B cell (primary cell): ENCODE results near the gene HIPK2. TPM values are rescaled to one million over a fixed set of nuclear protein-coding genes. Genes with fewer than 3 reads are reported as not detected.
"Not testable (repeated sequence)": the region's sequence is repeated elsewhere in the genome, so short reads cannot be mapped to it uniquely, and the experiment has no call there.

Experiments used
- ATAC-seq: fragments of 200-7000 bp; cut with Tn5 transposase; one replicate; pipeline ENCODE4 v1.10.0; 2021; ENCODE audit warnings: low read depth, mild to moderate bottlenecking, moderate number of reproducible peaks, moderate library complexity
- CTCF ChIA-PET: fragments of 350-600 bp; sonication (Branson Sonifier 250); formaldehyde crosslinking; loops from one replicate; lab custom pipeline; 2021; ENCODE audit warnings: antibody characterized with exemption, inconsistent platforms; lab: Charles Lee
- POLR2A ChIA-PET: fragments of 350-600 bp; sonication (Branson Sonifier 250); formaldehyde crosslinking; loops from one replicate; lab custom pipeline; 2021; ENCODE audit warnings: antibody characterized with exemption; lab: Charles Lee
- DNase-seq: peaks from one replicate; pipeline ENCODE4 v3.0.0; 2013
- H2AFZ ChIP-seq: 2 replicates; pipeline ENCODE4 v1.6.1; 2012; ENCODE audit warnings: mild to moderate bottlenecking, low read depth, low read length; ENCODE audit not compliant: insufficient read depth, poor library complexity, severe bottlenecking
- H3K27ac ChIP-seq, 2 donors: 1 replicate in 1 of 2; 2 replicates in 1 of 2; pipeline ENCODE4 v1.5.1; 2012 to 2013; ENCODE audit warnings: low read length in 2 of 2, mild to moderate bottlenecking in 2 of 2, moderate library complexity in 1 of 2
- H3K27me3 ChIP-seq, 4 experiments: fragments of 200-600 bp in 1 of 4; sonication (generic) in 1 of 4; replicated peaks in 1 of 4; 1 replicate in 2 of 4; 2 replicates in 2 of 4; pipeline versions ENCODE4 v1.6.1 to v1.7.0; 2013 to 2016; ENCODE audit warnings: low read length in 3 of 4, mild to moderate bottlenecking in 2 of 4, mixed read lengths in 1 of 4, moderate library complexity in 1 of 4; ENCODE audit not compliant: insufficient read depth in 4 of 4, control insufficient read depth in 3 of 4; ENCODE audit errors: control extremely low read depth in 1 of 4
- H3K36me3 ChIP-seq, 2 experiments: replicated peaks in 1 of 2; 1 replicate in 1 of 2; 2 replicates in 1 of 2; pipeline versions ENCODE4 v1.6.1 to v1.7.1; 2013; ENCODE audit warnings: low read length in 1 of 2; ENCODE audit not compliant: insufficient read depth in 2 of 2, control insufficient read depth in 1 of 2; ENCODE audit errors: control extremely low read depth in 1 of 2, extremely low read depth in 1 of 2
- H3K4me1 ChIP-seq, 2 donors: fragments of 200-600 bp in 1 of 2; sonication (generic) in 1 of 2; 1 replicate in 1 of 2; 2 replicates in 1 of 2; pipeline versions ENCODE4 v1.5.1 to v1.6.1; 2013 to 2017; ENCODE audit warnings: low read length in 2 of 2; ENCODE audit not compliant: control insufficient read depth in 2 of 2, insufficient read depth in 2 of 2
- H3K4me2 ChIP-seq: replicated peaks from 2 replicates; pipeline ENCODE3; 2012; ENCODE audit warnings: mild to moderate bottlenecking, low read depth, low read length; ENCODE audit not compliant: poor library complexity, severe bottlenecking
- H3K4me3 ChIP-seq, 5 experiments: fragments of 200-600 bp in 1 of 5; sonication (generic) in 1 of 5; 1 replicate in 3 of 5; 2 replicates in 2 of 5; pipeline versions ENCODE4 v1.5.1 to v1.7.0; 2011 to 2016; ENCODE audit warnings: low read length in 4 of 5, mild to moderate bottlenecking in 4 of 5, low read depth in 2 of 5, control low read depth in 1 of 5, moderate library complexity in 1 of 5; ENCODE audit not compliant: insufficient read depth in 1 of 5; ENCODE audit errors: control extremely low read depth in 1 of 5, extremely low read depth in 1 of 5
- H3K79me2 ChIP-seq: fragments of 200-600 bp; sonication (generic); one replicate; pipeline ENCODE4 v1.6.0; 2016; ENCODE audit warnings: low read length; ENCODE audit not compliant: control insufficient read depth, insufficient read depth
- H3K9ac ChIP-seq: fragments of 200-600 bp; sonication (generic); 2 replicates; pipeline ENCODE4 v1.6.1; 2017; ENCODE audit warnings: mild to moderate bottlenecking, low read length, moderate library complexity
- H3K9me3 ChIP-seq, 3 donors: one replicate each; pipeline versions ENCODE4 v1.6.1 to v1.7.1; 2013; ENCODE audit warnings: low read length in 2 of 3; ENCODE audit not compliant: control insufficient read depth in 2 of 3, insufficient read depth in 1 of 3; ENCODE audit errors: control extremely low read depth in 1 of 3
- H4K20me1 ChIP-seq: 2 replicates; pipeline ENCODE4 v1.6.0; 2012; ENCODE audit warnings: mild to moderate bottlenecking, low read length; ENCODE audit not compliant: insufficient read depth, control insufficient read depth, poor library complexity, severe bottlenecking
- H3K27ac Mint-ChIP-seq: one replicate; pipeline ENCODE4 v1.8.0; 2021; ENCODE audit warnings: mixed read lengths
- H3K27me3 Mint-ChIP-seq: one replicate; pipeline ENCODE4 v1.8.0; 2021; ENCODE audit warnings: mixed read lengths
- H3K4me1 Mint-ChIP-seq: one replicate; pipeline ENCODE4 v1.8.0; 2021; ENCODE audit warnings: mixed read lengths
- H3K4me3 Mint-ChIP-seq: one replicate; pipeline ENCODE4 v1.8.0; 2021; ENCODE audit warnings: mixed read lengths
- H3K9me3 Mint-ChIP-seq: one replicate; pipeline ENCODE4 v1.8.0; 2022; ENCODE audit warnings: mixed read lengths; ENCODE audit not compliant: insufficient read depth
- CTCF ChIP-seq: fragments of 200-600 bp; IDR thresholded peaks from one replicate; pipeline ENCODE4 v1.8.0; 2022; ENCODE audit warnings: antibody characterized with exemption, mild to moderate bottlenecking
- EZH2 ChIP-seq: IDR thresholded peaks from 2 replicates; pipeline ENCODE4 v1.6.1; 2012; ENCODE audit warnings: borderline replicate concordance, low read depth, mild to moderate bottlenecking, moderate library complexity, low read length; ENCODE audit not compliant: insufficient read depth, poor library complexity, severe bottlenecking
- WGBS: methylation state at CpG from one replicate; pipeline ENCODE4 v1.1.5; 2013; ENCODE audit warnings: missing lambda C conversion rate; ENCODE audit not compliant: insufficient coverage; 5-methylcytosine and 5-hydroxymethylcytosine counted together
- intact Hi-C: fragments of 100-400 bp; cut with micrococcal nuclease; formaldehyde crosslinking; loops from one replicate; pipeline ENCODE4 v1.10.0; 2022
- polyA plus RNA-seq: library from polyadenylated mRNA; depleted of rRNA; stranded (reverse); fragments of >200 nt; gene quantifications from 2 replicates; pipeline ENCODE4 v1.2.3, GENCODE V29; 2012
- total RNA-seq, 2 donors: library from RNA; stranded (reverse); fragments of 120-200 nt in 1 of 2; gene quantifications; 1 replicate in 1 of 2; 2 replicates in 1 of 2; pipeline versions ENCODE4 v1.2.3 to v1.2.4, GENCODE V29; 2013 to 2022

HIPK2 gene
- total and polyA plus RNA-seq, 2 donors (not counting 1 experiment from before 2014, with no cell fraction given) = 6.8 to 58.2 TPM

GRCh38 chr7:139614886-139615285 lies 162.9 kb downstream of the HIPK2 start:
- DNase-seq (no peak), ATAC-seq (no peak)
- no peak overlapping the region for H2AFZ ChIP-seq
- H4K20me1 ChIP-seq = no peaks in the 10 kb centered on the region
- no peak overlapping the region for H3K9ac ChIP-seq
- no peak overlapping the region for H3K27ac ChIP-seq
- no peaks in the 10 kb centered on the region for H3K79me2 ChIP-seq
- H3K27me3 ChIP-seq = no peaks in the 10 kb centered on the region
- no peaks in the 10 kb centered on the region for H3K27me3 Mint-ChIP-seq
- H3K4me1 ChIP-seq = no peaks in the 10 kb centered on the region
- ChIA-PET POLR2A (no interaction called here), CTCF (interaction anchor here (0.5 kb wide), 1 partner anchor 91 kb away, joined by 3 read pairs; no protein-coding TSS in a partner anchor)
- no peak overlapping the region for H3K4me2 ChIP-seq
- no peak for TF ChIP-seq CTCF
- no peak overlapping the region for H3K4me3 Mint-ChIP-seq
- H3K36me3 ChIP-seq = peaks cover 0 to 33% of the 10 kb centered on the region in 2 experiments
- no peak overlapping the region for H3K4me3 ChIP-seq
- intact Hi-C loops = no loop called here
- no peaks in the 10 kb centered on the region for H3K9me3 Mint-ChIP-seq
- no peak overlapping the region for H3K27ac Mint-ChIP-seq
- H3K4me1 Mint-ChIP-seq = no peaks in the 10 kb centered on the region
- no peaks in the 10 kb centered on the region for H3K9me3 ChIP-seq
- 96% methylated on average over 4 of the region's 5 CpGs for WGBS

- Histone ChIP-seq H3K9ac (no peak overlapping the region), H3K79me2 (no peaks in the 10 kb centered on the region), H3K4me1 (no peaks in the 10 kb centered on the region), H4K20me1 (no peaks in the 10 kb centered on the region), H3K27me3 (no peaks in the 10 kb centered on the region), H3K36me3 (peaks cover 0 to 36% of the 10 kb centered on the region in 2 experiments), H3K9me3 (no peaks in the 10 kb centered on the region), H3K4me2 (no peak overlapping the region), H3K4me3 (no peak overlapping the region), H2AFZ (no peak overlapping the region), H3K27ac (no peak overlapping the region)
- Mint-ChIP-seq H3K27ac (no peak overlapping the region), H3K27me3 (no peaks in the 10 kb centered on the region), H3K4me3 (no peak overlapping the region), H3K9me3 (no peaks in the 10 kb centered on the region), H3K4me1 (no peaks in the 10 kb centered on the region)
- intact Hi-C loops = no loop called here
- POLR2A ChIA-PET = no interaction called here
- DNase-seq = no peak
- WGBS = 97% methylated on average over 9 of the region's 10 CpGs
- CTCF ChIA-PET = no interaction called here
- ATAC-seq = no peak
- TF ChIP-seq EZH2 (no peak), CTCF (no peak)
Measured at GRCh38 chr7:139613971-139614411, 163.8 kb downstream of the HIPK2 start.

- H4K20me1 ChIP-seq, H3K4me3 Mint-ChIP-seq, H3K27me3 ChIP-seq, H3K27ac ChIP-seq, intact Hi-C loops, H3K9me3 ChIP-seq, H3K27ac Mint-ChIP-seq, H3K4me1 ChIP-seq, H3K9me3 Mint-ChIP-seq, H3K79me2 ChIP-seq, H3K9ac ChIP-seq, H2AFZ ChIP-seq, DNase-seq, ATAC-seq, POLR2A ChIA-PET, H3K4me3 ChIP-seq, H3K4me2 ChIP-seq, H3K4me1 Mint-ChIP-seq, H3K27me3 Mint-ChIP-seq: not testable (repeated sequence)
- peaks cover 3 to 34% of the 10 kb centered on the region in 2 experiments for H3K36me3 ChIP-seq
- WGBS = 100% methylated on average over 1 of the region's 2 CpGs
- CTCF ChIA-PET = interaction anchor here (0.5 to 1.0 kb wide), 2 partner anchors 9 to 1400 kb away, joined by 3 read pairs; no protein-coding TSS in a partner anchor
Measured at GRCh38 chr7:139611556-139611955, 166.2 kb downstream of the HIPK2 start.
